ENCODE measurements around the gene BACH1.
"Not testable (repeated sequence)": the region's sequence is repeated elsewhere in the genome, so short reads cannot be mapped to it uniquely, and the experiment has no call there.

The BACH1 gene

GRCh38 chr21:29349702-29350101, 51.0 kb downstream of the BACH1 start:
- no peak for DNase-seq

- DNase-seq, result no peak
These were observed 51.6 kb downstream of the BACH1 start for GRCh38 chr21:29350246-29350779.

DNA sequence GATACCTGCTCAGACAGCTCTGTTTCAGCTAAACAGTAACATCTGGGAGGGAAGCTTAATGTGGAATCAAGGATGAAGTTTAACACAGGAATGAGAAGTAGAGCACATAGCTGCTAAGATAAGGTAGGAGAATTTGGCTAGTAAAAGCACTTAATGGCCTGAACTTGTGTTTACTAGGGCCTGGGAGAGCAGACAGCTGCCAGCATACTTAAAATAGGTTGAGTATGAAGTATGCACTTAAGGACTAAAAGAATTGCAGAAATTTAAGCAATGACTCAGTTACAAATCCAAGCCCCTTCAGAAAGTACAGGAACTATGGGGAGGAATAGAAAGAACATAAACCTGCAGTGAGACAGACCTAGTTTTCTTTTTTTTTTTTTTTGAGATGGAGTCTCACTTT, 53.0 kb downstream of the BACH1 start:
- no peak for DNase-seq

GRCh38 chr21:29355043-29355710, 56.5 kb downstream of the BACH1 start:
- not testable (repeated sequence) for DNase-seq

DNA sequence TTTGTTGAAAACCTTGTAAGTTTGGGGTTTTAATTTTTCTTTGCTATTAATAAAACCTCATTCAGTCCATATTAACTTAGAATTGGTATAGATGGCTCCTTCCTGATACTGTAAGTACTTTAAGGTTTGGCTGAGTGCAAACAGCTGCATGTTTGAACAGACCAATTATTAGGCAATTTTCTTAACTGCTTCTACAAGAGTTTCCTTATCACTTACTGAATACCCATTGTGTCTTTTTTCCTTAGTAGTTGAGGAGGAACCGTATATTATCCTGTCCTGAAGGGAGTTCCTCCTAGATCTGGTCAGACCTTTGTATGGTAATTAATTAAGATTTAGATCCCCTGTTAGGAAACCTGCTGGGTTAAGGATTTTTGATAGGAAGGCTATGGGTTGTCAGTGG, 57.6 kb downstream of the BACH1 start:
- DNase-seq, result not testable (repeated sequence)

GRCh38 chr21:29356810-29357209, 58.1 kb downstream of the BACH1 start:
- not testable (repeated sequence) for DNase-seq

DNA sequence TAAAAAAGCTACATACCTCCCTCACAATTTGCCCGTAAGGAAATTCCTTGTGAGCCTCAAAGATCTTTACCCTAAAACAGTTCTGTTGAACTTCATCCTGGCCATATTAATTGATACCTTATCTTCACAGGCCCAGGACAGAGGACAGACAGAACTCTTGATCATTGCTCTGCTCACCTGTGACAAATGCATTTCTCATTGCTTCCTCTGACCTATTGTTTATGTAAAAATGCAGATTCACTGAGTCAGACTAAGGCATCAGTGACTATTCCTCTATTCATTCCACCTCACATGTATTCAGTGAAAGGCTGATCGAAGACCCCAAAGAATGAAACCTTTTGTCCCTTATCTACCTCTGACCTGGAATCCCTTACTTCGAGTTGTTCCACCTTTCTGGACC, 61.0 kb downstream of the BACH1 start:
- DNase-seq, result no peak

GRCh38 chr21:29360799-29361765, 62.4 kb downstream of the BACH1 start:
- DNase-seq, result no peak

GRCh38 chr21:29362758-29363157, 64.0 kb downstream of the BACH1 start:
- DNase-seq, result no peak

DNA sequence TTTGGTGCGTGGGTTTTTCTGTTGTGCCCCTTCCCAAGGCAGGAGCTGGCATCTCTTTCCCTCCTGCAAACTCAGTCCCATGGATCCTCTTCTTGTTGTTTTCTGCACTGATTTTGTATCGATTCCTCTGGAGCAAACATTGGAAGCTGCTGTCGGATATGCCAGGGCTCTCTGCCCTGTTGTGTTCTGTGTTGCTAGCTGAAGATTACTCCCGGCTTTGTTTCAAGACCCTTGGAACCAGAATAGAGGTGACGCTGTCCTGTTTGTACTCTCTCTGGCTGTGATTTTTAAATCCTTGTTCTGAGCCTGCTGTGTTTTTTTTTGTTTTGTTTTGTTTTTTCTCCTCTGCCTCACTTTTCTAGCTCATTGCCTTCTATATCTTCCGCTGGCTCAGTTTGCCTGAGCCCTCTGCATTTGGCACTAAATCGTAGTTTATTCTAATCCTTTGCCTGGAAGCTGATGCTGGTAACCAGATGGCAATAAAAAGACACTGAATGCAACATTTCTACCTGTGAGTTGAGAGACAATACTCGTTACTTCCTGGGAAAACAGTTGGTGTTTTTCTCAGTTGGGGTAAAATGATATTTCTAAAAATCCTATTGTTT, 67.0 kb downstream of the BACH1 start:
- DNase-seq, result no peak

DNA sequence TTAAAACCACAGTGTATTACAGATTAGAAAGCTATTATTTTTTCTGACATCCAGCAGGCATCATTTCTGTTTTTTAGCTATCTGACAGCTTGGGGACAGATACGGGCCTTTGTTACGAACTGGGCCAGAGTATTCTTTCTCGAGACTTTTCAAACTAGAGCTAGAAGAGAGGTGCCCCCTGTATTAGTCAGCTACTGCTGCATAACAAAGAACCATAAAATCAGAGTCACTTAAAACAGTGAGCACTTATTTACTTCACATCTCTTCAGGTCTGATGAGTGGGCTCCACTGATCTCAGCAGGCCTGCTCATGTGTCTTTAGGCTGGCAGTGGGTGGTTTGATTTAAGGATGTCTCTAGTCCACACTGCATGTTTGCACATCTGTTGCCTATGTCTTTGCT, 67.8 kb downstream of the BACH1 start:
- no peak for DNase-seq

- no peak for DNase-seq
These were observed 68.6 kb downstream of the BACH1 start for GRCh38 chr21:29367335-29367734.

GRCh38 chr21:29368906-29369305, 70.2 kb downstream of the BACH1 start:
- DNase-seq, result no peak

GRCh38 chr21:29371464-29371863, 72.7 kb downstream of the BACH1 start:
- DNase-seq, result no peak

DNA sequence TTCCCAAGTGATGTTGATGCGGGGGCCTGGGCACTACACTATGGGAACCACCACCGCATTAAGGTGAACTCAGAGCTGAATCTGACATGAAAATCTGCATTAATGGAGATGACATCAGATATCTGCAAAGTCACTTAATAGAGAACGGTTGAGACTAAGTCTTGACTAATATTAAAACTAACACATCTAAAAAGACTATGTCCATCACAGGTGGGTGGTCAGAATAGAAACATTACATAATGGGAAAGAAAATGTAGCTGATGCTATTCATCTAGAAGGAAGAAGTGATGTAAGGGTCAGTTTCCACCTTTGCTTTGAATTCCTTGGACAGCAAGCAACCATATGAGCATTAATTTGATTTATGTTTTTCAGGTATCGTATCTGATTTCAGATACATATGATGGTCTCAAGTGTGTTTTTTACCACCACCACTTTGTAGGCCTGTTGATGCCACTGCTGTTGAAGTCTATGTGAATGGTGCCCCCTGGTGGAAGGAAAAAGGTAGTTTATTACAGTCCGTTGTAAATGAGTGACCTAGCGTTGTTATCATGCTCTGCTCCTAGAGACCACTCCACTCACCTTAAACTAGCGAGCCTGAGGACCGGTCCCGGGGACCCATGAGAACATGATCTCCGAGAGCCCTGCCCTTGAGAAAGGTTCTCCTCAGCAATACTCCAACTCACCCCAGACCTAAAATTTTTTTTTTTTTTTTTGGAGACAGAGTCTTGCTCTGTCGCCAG, 73.5 kb downstream of the BACH1 start:
- no peak for DNase-seq

DNA sequence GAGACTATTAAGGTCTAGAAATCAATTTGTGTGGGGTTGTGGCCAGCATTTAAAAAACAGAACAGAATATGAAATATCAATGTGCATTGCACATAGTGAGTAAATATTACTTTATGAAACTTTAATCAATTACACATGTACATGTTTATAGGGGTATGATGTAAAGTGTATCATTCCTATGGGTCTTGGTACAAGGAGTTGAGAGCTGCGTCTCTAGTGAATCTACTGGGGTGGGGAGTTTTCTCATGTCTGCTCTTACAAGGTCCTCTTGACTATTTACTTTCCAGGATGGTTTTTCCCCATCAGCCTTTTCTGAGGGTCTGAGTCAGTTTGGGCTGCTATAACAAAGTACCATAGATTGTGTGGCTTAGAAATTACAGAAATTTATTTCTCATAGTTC, 75.8 kb downstream of the BACH1 start:
- DNase-seq, result no peak

DNA sequence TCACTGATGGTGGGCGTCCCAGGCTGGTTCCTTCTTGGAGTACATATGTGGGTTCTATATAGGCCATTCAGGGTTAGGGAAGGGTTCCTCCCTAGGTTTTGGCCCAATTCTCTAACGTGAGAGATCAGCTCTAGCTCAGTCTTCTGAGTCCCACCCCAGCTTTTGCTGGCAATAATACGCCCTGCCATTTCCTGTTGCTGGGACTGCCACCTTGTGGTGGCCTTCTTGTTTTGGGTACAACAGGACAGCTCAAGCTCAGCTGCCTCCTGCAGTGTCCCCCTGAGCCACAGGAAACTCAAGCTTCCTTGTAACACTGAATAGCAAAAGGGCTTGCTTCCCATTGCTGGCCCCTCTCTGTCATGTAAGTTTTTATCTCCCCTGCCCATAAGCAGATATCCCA, 77.8 kb downstream of the BACH1 start:
- no peak for DNase-seq

DNA sequence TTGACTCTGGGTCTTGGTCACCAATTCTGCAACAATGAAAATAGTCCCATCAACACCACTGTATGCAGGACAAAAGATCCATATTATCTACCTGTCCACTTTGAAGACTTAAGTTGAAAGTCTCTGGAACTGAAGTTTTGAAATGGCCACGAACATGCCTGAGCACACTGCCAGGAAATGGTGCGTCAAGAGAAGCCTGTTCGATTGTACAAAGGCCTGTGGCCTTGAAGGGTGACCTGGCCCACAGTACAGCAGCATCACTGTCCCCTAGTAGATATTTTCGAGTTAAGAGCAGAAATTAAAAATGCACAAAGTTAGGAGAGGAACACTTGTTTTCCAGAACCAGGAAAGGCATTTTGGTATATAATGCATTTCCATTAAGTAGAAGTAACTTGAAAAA, 78.5 kb downstream of the BACH1 start:
- DNase-seq, result no peak

GRCh38 chr21:29378832-29379231, 80.1 kb downstream of the BACH1 start:
- no peak for DNase-seq

DNA sequence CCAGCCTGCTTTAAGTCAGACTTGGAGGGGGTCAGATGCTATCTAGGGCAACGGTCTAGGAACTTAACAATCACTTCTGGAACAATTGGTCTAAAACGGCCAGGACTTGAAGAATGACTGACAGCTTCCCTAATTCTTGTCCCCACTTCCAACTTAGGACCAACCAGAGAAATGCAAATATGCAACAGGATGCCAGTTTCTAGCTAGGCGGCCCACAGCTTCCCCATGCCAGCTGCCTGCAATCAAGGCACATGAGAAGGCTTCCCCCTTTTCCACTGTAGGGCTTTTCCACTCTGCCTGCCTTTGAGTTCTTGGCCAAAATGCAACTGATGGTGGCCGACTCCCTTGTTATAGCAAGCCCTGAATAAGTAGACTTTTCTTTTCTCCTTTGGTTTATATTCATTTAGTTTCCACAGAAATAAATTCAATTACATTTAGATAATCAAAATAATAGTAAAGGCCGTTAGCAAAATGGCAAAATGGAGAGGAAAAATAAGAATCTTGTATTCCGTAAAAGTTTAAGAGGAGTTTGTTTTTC, 80.9 kb downstream of the BACH1 start:
- DNase-seq, result no peak

DNA sequence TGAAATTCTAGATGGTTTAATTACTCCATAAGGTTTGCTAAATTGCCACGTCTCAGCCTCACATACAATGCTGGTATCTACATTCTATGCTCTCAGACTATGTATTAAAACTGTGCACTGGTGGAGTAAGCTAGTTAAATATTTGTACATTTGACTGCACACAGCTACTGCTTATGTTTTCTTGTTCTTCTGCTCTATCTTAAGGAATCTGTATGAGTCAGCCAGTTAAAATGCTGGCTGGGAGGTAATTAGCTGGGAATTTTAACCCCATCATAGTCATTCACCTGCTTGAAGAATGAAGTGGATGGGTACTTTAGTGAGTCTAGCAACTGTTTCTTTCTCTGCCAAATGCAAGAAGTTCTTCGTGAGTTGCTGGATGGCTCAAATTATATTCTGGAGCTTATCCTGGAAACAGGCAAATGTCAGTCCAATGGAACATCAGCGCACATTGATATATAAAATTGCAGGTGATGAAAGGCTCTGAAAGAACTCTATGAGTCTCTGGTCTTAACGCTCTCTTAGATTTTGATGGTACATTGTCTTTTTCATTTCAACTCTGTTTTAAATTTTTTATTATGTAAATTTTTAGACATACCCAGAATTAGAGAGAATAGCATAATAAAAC, 83.4 kb downstream of the BACH1 start:
- no peak for DNase-seq

All from activated gamma-delta T cell (primary cell).